Neural progenitor cell (in vitro differentiated cells): ENCODE data around the gene DUSP19. TPM values are rescaled to one million over a fixed set of nuclear protein-coding genes. Genes with fewer than 3 reads are reported as not detected.
A peak's percentile ranks its signal among the peaks of the same experiment; 100 is the strongest.

Experiments
- DNase-seq: peaks from one replicate; pipeline ENCODE4 v3.0.0-alpha.2; 2016; ENCODE audit warnings: low spot score
- H2AFZ ChIP-seq: fragments of 200-600 bp; sonication (generic); replicated peaks from 2 replicates; pipeline ENCODE4 v1.6.1; 2016; ENCODE audit warnings: antibody characterized with exemption
- H3F3A ChIP-seq: fragments of 200-600 bp; sonication (generic); 2 replicates; pipeline ENCODE4 v1.6.1; 2016; ENCODE audit warnings: antibody characterized with exemption, low read depth
- H3K27ac ChIP-seq: fragments of 200-600 bp; sonication (generic); 2 replicates; pipeline ENCODE4 v1.5.1; 2016; ENCODE audit warnings: mild to moderate bottlenecking
- H3K27me3 ChIP-seq: fragments of 200-600 bp; sonication (generic); 2 replicates; pipeline ENCODE4 v1.6.1; 2016; ENCODE audit warnings: mild to moderate bottlenecking, moderate library complexity
- H3K36me3 ChIP-seq: fragments of 200-600 bp; sonication (generic); 2 replicates; pipeline ENCODE4 v1.5.1; 2016
- H3K4me1 ChIP-seq: fragments of 200-600 bp; sonication (generic); 2 replicates; pipeline ENCODE4 v1.6.1; 2016; ENCODE audit warnings: mixed run types
- H3K4me2 ChIP-seq: fragments of 200-600 bp; sonication (generic); 2 replicates; pipeline ENCODE4 v1.6.1; 2016
- H3K4me3 ChIP-seq: fragments of 200-600 bp; sonication (generic); 2 replicates; pipeline ENCODE4 v1.5.1; 2016
- H3K79me2 ChIP-seq: fragments of 200-600 bp; sonication (generic); 2 replicates; pipeline ENCODE4 v1.6.1; 2016; ENCODE audit warnings: low read depth
- H3K9ac ChIP-seq: fragments of 200-600 bp; sonication (generic); 2 replicates; pipeline ENCODE4 v1.6.1; 2016
- H3K9me3 ChIP-seq: fragments of 200-600 bp; sonication (generic); 2 replicates; pipeline ENCODE4 v1.5.1; 2016; ENCODE audit warnings: low read depth
- H4K20me1 ChIP-seq: fragments of 200-600 bp; sonication (generic); 2 replicates; pipeline ENCODE4 v1.6.1; 2016; ENCODE audit warnings: low read depth
- H3K27ac Mint-ChIP-seq: 3 replicates; pipeline ENCODE4 v1.8.0; 2021; ENCODE audit warnings: mixed read lengths
- H3K27me3 Mint-ChIP-seq: 2 replicates; pipeline ENCODE4 v1.8.0; 2022; ENCODE audit warnings: low read depth, mild to moderate bottlenecking, inconsistent platforms, moderate library complexity, mixed read lengths; ENCODE audit not compliant: insufficient read depth
- H3K36me3 Mint-ChIP-seq: 3 replicates; pipeline ENCODE4 v1.8.0; 2021; ENCODE audit warnings: mixed read lengths
- H3K4me1 Mint-ChIP-seq: 3 replicates; pipeline ENCODE4 v1.8.0; 2021; ENCODE audit warnings: mixed read lengths
- H3K4me3 Mint-ChIP-seq: 3 replicates; pipeline ENCODE4 v1.8.0; 2021; ENCODE audit warnings: mild to moderate bottlenecking, moderate library complexity, mixed read lengths
- H3K9me3 Mint-ChIP-seq: 3 replicates; pipeline ENCODE4 v1.8.0; 2020; ENCODE audit warnings: mixed read lengths
- CTCF ChIP-seq: fragments of 200-600 bp; sonication (generic); IDR thresholded peaks from 2 replicates; pipeline ENCODE4 v1.5.1; 2017; ENCODE audit warnings: antibody characterized with exemption, mild to moderate bottlenecking
- EZH2 ChIP-seq: fragments of 200-600 bp; sonication (generic); IDR thresholded peaks from 2 replicates; pipeline ENCODE4 v1.6.1; 2017; ENCODE audit warnings: antibody characterized with exemption, mild to moderate bottlenecking, moderate library complexity
- EZH2phosphoT487 ChIP-seq: fragments of 200-600 bp; sonication (generic); IDR thresholded peaks from 2 replicates; pipeline ENCODE4 v1.6.1; 2017; ENCODE audit warnings: antibody characterized with exemption
- total RNA-seq: library from RNA; depleted of rRNA; stranded (reverse); fragments of >200 nt; gene quantifications from 2 replicates; pipeline ENCODE4 v1.2.3, GENCODE V29; 2015; ENCODE audit warnings: low replicate concordance

DUSP19 gene
- total RNA-seq, 1 donor from 2014 or later = 6.7 TPM

- Histone ChIP-seq H3K79me2 (no peaks in the 10 kb centered on the region), H2AFZ (peak overlapping the region; percentile 98), H3K9me3 (no peaks in the 10 kb centered on the region), H3K9ac (peak overlapping the region; percentile 40), H3F3A (peaks cover 5% of the 10 kb centered on the region), H3K4me3 (peak overlapping the region; percentile 61), H3K4me2 (peak overlapping the region; percentile 74), H4K20me1 (no peaks in the 10 kb centered on the region), H3K4me1 (peaks cover 4% of the 10 kb centered on the region), H3K27ac (no peak overlapping the region), H3K36me3 (no peaks in the 10 kb centered on the region), H3K27me3 (no peaks in the 10 kb centered on the region)
- H3K4me1 Mint-ChIP-seq = peaks cover 7% of the 10 kb centered on the region
- no peaks in the 10 kb centered on the region for H3K36me3 Mint-ChIP-seq
- H3K27ac Mint-ChIP-seq = no peak overlapping the region
- no peaks in the 10 kb centered on the region for H3K9me3 Mint-ChIP-seq
- peak overlapping the region; percentile 92 for H3K4me3 Mint-ChIP-seq
- no peak for DNase-seq
- TF ChIP-seq EZH2 (no peak), CTCF (no peak), EZH2phosphoT487 (no peak)
- H3K27me3 Mint-ChIP-seq = peaks cover 4% of the 10 kb centered on the region
Observed at GRCh38 chr2:183079139-183079775, 710 bp downstream of the DUSP19 start.

- Mint-ChIP-seq H3K4me1 (peaks cover 7% of the 10 kb centered on the region), H3K36me3 (no peaks in the 10 kb centered on the region), H3K27me3 (peaks cover 4% of the 10 kb centered on the region), H3K4me3 (no peak overlapping the region), H3K27ac (no peak overlapping the region), H3K9me3 (no peaks in the 10 kb centered on the region)
- no peaks in the 10 kb centered on the region for H4K20me1 ChIP-seq
- H3K4me2 ChIP-seq = no peak overlapping the region
- no peak overlapping the region for H3K9ac ChIP-seq
- H3K9me3 ChIP-seq = no peaks in the 10 kb centered on the region
- H3K27me3 ChIP-seq = no peaks in the 10 kb centered on the region
- no peak overlapping the region for H3K27ac ChIP-seq
- TF ChIP-seq EZH2phosphoT487 (no peak), CTCF (no peak)
- H2AFZ ChIP-seq = no peak overlapping the region
- no peaks in the 10 kb centered on the region for H3K36me3 ChIP-seq
- no peak for DNase-seq
- H3K79me2 ChIP-seq = no peaks in the 10 kb centered on the region
- peaks cover 5% of the 10 kb centered on the region for H3F3A ChIP-seq
- H3K4me3 ChIP-seq = no peak overlapping the region
- H3K4me1 ChIP-seq = peaks cover 4% of the 10 kb centered on the region
Observed at GRCh38 chr2:183081911-183082310, 3.4 kb downstream of the DUSP19 start.

- Mint-ChIP-seq H3K27me3 (no peaks in the 10 kb centered on the region), H3K36me3 (peaks cover 2% of the 10 kb centered on the region), H3K27ac (no peak overlapping the region), H3K4me3 (no peak overlapping the region), H3K4me1 (peaks cover 2% of the 10 kb centered on the region), H3K9me3 (peaks cover 2% of the 10 kb centered on the region)
- H3K27ac ChIP-seq = no peak overlapping the region
- no peaks in the 10 kb centered on the region for H3K9me3 ChIP-seq
- no peak overlapping the region for H3K4me3 ChIP-seq
- H3K36me3 ChIP-seq = no peaks in the 10 kb centered on the region
- no peak for DNase-seq
- no peak overlapping the region for H2AFZ ChIP-seq
- H3K9ac ChIP-seq = no peak overlapping the region
- no peaks in the 10 kb centered on the region for H3K27me3 ChIP-seq
- no peak for TF ChIP-seq EZH2
- no peak for TF ChIP-seq EZH2phosphoT487
- no peak for TF ChIP-seq CTCF
- no peaks in the 10 kb centered on the region for H3K4me1 ChIP-seq
- no peak overlapping the region for H3K4me2 ChIP-seq
- H3F3A ChIP-seq = no peaks in the 10 kb centered on the region
- no peaks in the 10 kb centered on the region for H4K20me1 ChIP-seq
- H3K79me2 ChIP-seq = no peaks in the 10 kb centered on the region
Observed at GRCh38 chr2:183088061-183088460, 9.5 kb downstream of the DUSP19 start.
